Caco-2 (cell line): ENCODE data around the gene LMBR1. TPM values are rescaled to one million over a fixed set of nuclear protein-coding genes. Genes with fewer than 3 reads are reported as not detected.
"Not testable (repeated sequence)": the region's sequence is repeated elsewhere in the genome, so short reads cannot be mapped to it uniquely, and the experiment has no call there.

Source experiments
- BruUV-seq: library from RNA; stranded (reverse); fragments of 400-500 nt; replicated peaks from 2 replicates; lab custom pipeline; 2021; lab: Mats Ljungman, UMichigan
- CTCF ChIA-PET: fragments of 300-600 bp; sonication (Branson Sonifier 250); formaldehyde crosslinking; loops from one replicate; lab custom pipeline; 2022; ENCODE audit warnings: antibody characterized with exemption; lab: Charles Lee
- POLR2A ChIA-PET: fragments of 300-600 bp; sonication (Branson Sonifier 250); formaldehyde crosslinking; loops from one replicate; lab custom pipeline; 2022; ENCODE audit warnings: antibody characterized with exemption; lab: Charles Lee
- DNase-seq, 2 experiments: peaks; one replicate each; pipeline versions ENCODE4 v3.0.0 to v3.0.0-alpha.2; 2020 to 2022
- H3K27me3 ChIP-seq: replicated peaks from 2 replicates; pipeline ENCODE4 v1.6.0; 2011; ENCODE audit warnings: low read length; ENCODE audit not compliant: control insufficient read depth, insufficient read depth
- H3K36me3 ChIP-seq: 2 replicates; pipeline ENCODE4 v1.5.1; 2011; ENCODE audit warnings: low read length; ENCODE audit not compliant: control insufficient read depth, insufficient read depth
- H3K4me1 ChIP-seq: fragments of 250-450 bp; sonication (Bioruptor Pico); 2 replicates; pipeline ENCODE4 v1.5.1; 2020; ENCODE audit warnings: mild to moderate bottlenecking
- H3K4me3 ChIP-seq: 2 replicates; pipeline ENCODE4 v1.5.1; 2011; ENCODE audit warnings: low read depth, mild to moderate bottlenecking, control low read depth, low read length
- H3K9me3 ChIP-seq: fragments of 250-450 bp; sonication (Bioruptor Pico); 2 replicates; pipeline ENCODE4 v1.5.1; 2020; ENCODE audit warnings: mild to moderate bottlenecking, moderate library complexity
- H3K27ac Mint-ChIP-seq: one replicate; pipeline ENCODE4 v1.8.0; 2022; ENCODE audit warnings: mixed read lengths; ENCODE audit not compliant: unreplicated experiment
- H3K27me3 Mint-ChIP-seq: one replicate; pipeline ENCODE4 v1.8.0; 2022; ENCODE audit warnings: mixed read lengths; ENCODE audit not compliant: insufficient read depth, unreplicated experiment
- H3K36me3 Mint-ChIP-seq: one replicate; pipeline ENCODE4 v1.8.0; 2022; ENCODE audit warnings: mild to moderate bottlenecking, mixed read lengths; ENCODE audit not compliant: insufficient read depth, unreplicated experiment
- H3K4me1 Mint-ChIP-seq: one replicate; pipeline ENCODE4 v1.8.0; 2022; ENCODE audit warnings: low read depth, mixed read lengths; ENCODE audit not compliant: unreplicated experiment
- H3K4me3 Mint-ChIP-seq: one replicate; pipeline ENCODE4 v1.8.0; 2022; ENCODE audit warnings: mild to moderate bottlenecking, moderate library complexity, mixed read lengths; ENCODE audit not compliant: unreplicated experiment
- H3K9me3 Mint-ChIP-seq: one replicate; pipeline ENCODE4 v1.8.0; 2022; ENCODE audit warnings: mixed read lengths; ENCODE audit not compliant: unreplicated experiment
- CTCF ChIP-seq, 2 experiments: fragments of 200-600 bp in 1 of 2; IDR thresholded peaks; 1 replicate in 1 of 2; 2 replicates in 1 of 2; pipeline versions ENCODE4 v1.5.1 to v1.8.0; 2011 to 2022; ENCODE audit warnings: antibody characterized with exemption in 1 of 2, control low read depth in 1 of 2, inconsistent platforms in 1 of 2, low read depth in 1 of 2, low read length in 1 of 2, mild to moderate bottlenecking in 1 of 2, moderate library complexity in 1 of 2; ENCODE audit not compliant: insufficient read depth in 1 of 2, severe bottlenecking in 1 of 2, unreplicated experiment in 1 of 2
- intact Hi-C: fragments of 100-400 bp; cut with micrococcal nuclease; formaldehyde crosslinking; loops from one replicate; pipeline ENCODE4 v1.10.0; 2022; ENCODE audit not compliant: unreplicated experiment
- total RNA-seq: library from RNA; stranded (reverse); gene quantifications from 2 replicates; pipeline ENCODE4 v1.2.3, GENCODE V29; 2022

LMBR1 gene
- total RNA-seq, 1 experiment from 2014 or later, result 77.9 TPM

- H3K36me3 ChIP-seq, result no peaks in the 10 kb centered on the region
- H3K4me1 Mint-ChIP-seq, result peaks cover 33% of the 10 kb centered on the region
- H3K9me3 Mint-ChIP-seq, result no peaks in the 10 kb centered on the region
- H3K27me3 Mint-ChIP-seq, result no peaks in the 10 kb centered on the region
- peak; percentile 85 to 86 for DNase-seq
- intact Hi-C loops, result loop anchor here (1.0 to 10.0 kb wide), 5 partner anchors 19 to 825 kb away; partner anchors contain the start of gene SHH
- ChIA-PET CTCF (interaction anchor here (1.0 kb wide), 1 partner anchor 10 kb away, joined by 5 read pairs; no protein-coding TSS in a partner anchor), POLR2A (interaction anchor here (0.6 to 2.1 kb wide), 10 partner anchors 9 to 112 kb away, joined by 3 to 22 read pairs (median 4); no protein-coding TSS in a partner anchor)
- TF ChIP-seq CTCF (IDR thresholded peaks at IDR 0.05; ENCODE audit: insufficient read depth in 1 of 2, low read depth in 1 of 2, low read length in 1 of 2, severe bottlenecking in 1 of 2, unreplicated experiment in 1 of 2), result no peak
- H3K9me3 ChIP-seq, result no peaks in the 10 kb centered on the region
- peaks cover 27% of the 10 kb centered on the region for H3K4me1 ChIP-seq
- BruUV-seq, result no TSS peak
- H3K4me3 Mint-ChIP-seq, result peak overlapping the region; percentile 99
- peak overlapping the region; percentile 100 for H3K27ac Mint-ChIP-seq
- H3K27me3 ChIP-seq, result no peaks in the 10 kb centered on the region
- H3K4me3 ChIP-seq, result peak overlapping the region; percentile 72
- peaks cover 59% of the 10 kb centered on the region for H3K36me3 Mint-ChIP-seq
Measured at GRCh38 chr7:156639426-156640256, 253.3 kb downstream of the LMBR1 start.

DNA sequence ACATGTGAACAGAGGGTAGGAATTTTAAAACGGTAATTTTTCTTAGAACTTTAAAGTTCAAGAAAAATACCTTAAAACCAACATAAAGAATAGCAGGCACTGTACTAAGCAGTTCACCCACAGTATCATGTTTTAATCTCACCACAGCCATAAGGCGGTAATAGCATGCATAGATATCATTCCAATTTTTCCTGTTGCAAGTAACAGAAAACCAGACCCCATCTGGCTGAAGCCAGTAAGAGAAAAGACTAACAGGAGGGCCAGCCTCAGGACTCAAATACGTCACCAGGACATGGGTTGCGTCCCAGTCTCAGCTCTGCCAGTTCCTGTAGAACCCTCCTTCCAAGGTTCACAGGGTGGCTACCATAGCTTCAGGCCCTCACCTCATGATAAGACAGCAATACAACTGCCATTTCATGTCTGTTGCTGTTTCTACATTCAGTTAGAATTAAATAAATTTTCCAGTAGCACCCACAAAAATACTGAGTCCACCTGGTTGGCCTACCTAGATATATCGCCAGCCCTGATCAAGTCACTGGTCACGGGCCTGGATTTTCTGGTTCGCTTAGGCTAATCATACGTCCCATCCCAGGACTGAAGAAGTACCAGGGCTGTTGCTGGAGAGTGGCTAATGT is 254.4 kb downstream of the LMBR1 start:
- ChIA-PET POLR2A (interaction anchor here (0.9 to 2.1 kb wide), 9 partner anchors 11 to 111 kb away, joined by 3 to 22 read pairs (median 4); no protein-coding TSS in a partner anchor), CTCF (no interaction called here)
- Histone ChIP-seq H3K27me3 (no peaks in the 10 kb centered on the region), H3K36me3 (no peaks in the 10 kb centered on the region), H3K4me1 (peaks cover 38% of the 10 kb centered on the region), H3K9me3 (no peaks in the 10 kb centered on the region; the same call in 1 of the 2 replicates), H3K4me3 (peak overlapping the region; percentile 72)
- Mint-ChIP-seq H3K9me3 (no peaks in the 10 kb centered on the region), H3K4me3 (peak overlapping the region; percentile 99), H3K27me3 (no peaks in the 10 kb centered on the region), H3K36me3 (peaks cover 69% of the 10 kb centered on the region), H3K4me1 (peaks cover 37% of the 10 kb centered on the region), H3K27ac (peak overlapping the region; percentile 100)
- TF ChIP-seq CTCF (IDR thresholded peaks at IDR 0.05; ENCODE audit: insufficient read depth in 1 of 2, low read depth in 1 of 2, low read length in 1 of 2, severe bottlenecking in 1 of 2, unreplicated experiment in 1 of 2), result no peak
- no TSS peak for BruUV-seq
- intact Hi-C loops, result loop anchor here (1.0 to 10.0 kb wide), 5 partner anchors 18 to 824 kb away; partner anchors contain the start of gene SHH
- DNase-seq, result peak; percentile 72 to 82

GRCh38 chr7:156637093-156637492 is 255.9 kb downstream of the LMBR1 start:
- H3K27me3 ChIP-seq, H3K9me3 Mint-ChIP-seq, H3K4me3 ChIP-seq, H3K27me3 Mint-ChIP-seq, BruUV-seq, POLR2A ChIA-PET, H3K9me3 ChIP-seq, H3K36me3 ChIP-seq, DNase-seq: not testable (repeated sequence)
- Mint-ChIP-seq H3K36me3 (peaks cover 81% of the 10 kb centered on the region), H3K27ac (peak overlapping the region; percentile 11), H3K4me1 (peaks cover 34% of the 10 kb centered on the region), H3K4me3 (peak overlapping the region; percentile 99)
- H3K4me1 ChIP-seq, result peaks cover 37% of the 10 kb centered on the region
- intact Hi-C loops, result loop anchor here (10.0 kb wide), 1 partner anchor 822 kb away; the partner anchor contains the start of gene SHH
- CTCF ChIA-PET, result interaction anchor here (1.1 kb wide), 1 partner anchor 11 kb away, joined by 4 read pairs; no protein-coding TSS in a partner anchor
